Measurements from ENCODE around the gene ZNF154. TPM values are rescaled to one million over a fixed set of nuclear protein-coding genes. Genes with fewer than 3 reads are reported as not detected.
A peak's percentile ranks its signal among the peaks of the same experiment; 100 is the strongest.
"Not testable (repeated sequence)": the region's sequence is repeated elsewhere in the genome, so short reads cannot be mapped to it uniquely, and the experiment has no call there.

The ZNF154 gene
- total RNA-seq, 1 donor = 7.6 TPM

- not testable (repeated sequence) for H3K27ac ChIP-seq (ENCODE audit: low read depth, low read length); H3K4me1 ChIP-seq (ENCODE audit: insufficient read depth, low read length); H2AFZ ChIP-seq (ENCODE audit: low read length); H3K27me3 ChIP-seq (ENCODE audit: insufficient read depth, low read length); H3K36me3 ChIP-seq (ENCODE audit: insufficient read depth, low read length); H3K4me2 ChIP-seq (ENCODE audit: insufficient read depth, low read length); H3K79me2 ChIP-seq (ENCODE audit: insufficient read depth, low read length); H4K20me1 ChIP-seq (ENCODE audit: insufficient read depth, low read length); DNase-seq (ENCODE audit: insufficient read length, low spot score, missing footprints); H3K9me3 ChIP-seq (ENCODE audit: low read depth, low read length); H3K4me3 ChIP-seq (ENCODE audit: insufficient read depth, low read length)
- peak; percentile 41 for TF ChIP-seq CTCF (IDR thresholded peaks at IDR 0.05; ENCODE audit: extremely low read depth, low read depth, low read length)
These were observed 29.3 kb upstream of the ZNF154 start for GRCh38 chr19:57738320-57738719.

GRCh38 chr19:57720878-57721277 lies 11.9 kb upstream of the ZNF154 start:
- Histone ChIP-seq H4K20me1 (ENCODE audit: insufficient read depth, low read length) (no peaks in the 10 kb centered on the region), H3K9me3 (ENCODE audit: low read depth, low read length) (peaks cover 36% of the 10 kb centered on the region), H2AFZ (ENCODE audit: low read length) (no peak overlapping the region), H3K4me3 (ENCODE audit: insufficient read depth, low read length) (no peak overlapping the region), H3K36me3 (ENCODE audit: insufficient read depth, low read length) (peaks cover 39% of the 10 kb centered on the region), H3K79me2 (ENCODE audit: insufficient read depth, low read length) (peaks cover 13% of the 10 kb centered on the region), H3K4me2 (ENCODE audit: insufficient read depth, low read length) (no peak overlapping the region), H3K4me1 (ENCODE audit: insufficient read depth, low read length) (no peaks in the 10 kb centered on the region), H3K27ac (ENCODE audit: low read depth, low read length) (no peak overlapping the region), H3K27me3 (ENCODE audit: insufficient read depth, low read length) (no peaks in the 10 kb centered on the region)
- no peak for TF ChIP-seq CTCF (IDR thresholded peaks at IDR 0.05; ENCODE audit: extremely low read depth, low read depth, low read length)
- no peak for DNase-seq (ENCODE audit: insufficient read length, low spot score, missing footprints)

- peaks cover 13% of the 10 kb centered on the region for H3K79me2 ChIP-seq (ENCODE audit: insufficient read depth, low read length)
These were observed 11.0 kb upstream of the ZNF154 start for GRCh38 chr19:57719901-57720519.

GRCh38 chr19:57719424-57719823 lies 10.4 kb upstream of the ZNF154 start:
- Histone ChIP-seq H3K4me2 (ENCODE audit: insufficient read depth, low read length) (no peak overlapping the region), H3K79me2 (ENCODE audit: insufficient read depth, low read length) (peaks cover 10% of the 10 kb centered on the region), H2AFZ (ENCODE audit: low read length) (no peak overlapping the region), H3K27me3 (ENCODE audit: insufficient read depth, low read length) (no peaks in the 10 kb centered on the region), H3K4me1 (ENCODE audit: insufficient read depth, low read length) (no peaks in the 10 kb centered on the region), H4K20me1 (ENCODE audit: insufficient read depth, low read length) (no peaks in the 10 kb centered on the region), H3K4me3 (ENCODE audit: insufficient read depth, low read length) (no peak overlapping the region), H3K9me3 (ENCODE audit: low read depth, low read length) (peaks cover 36% of the 10 kb centered on the region), H3K36me3 (ENCODE audit: insufficient read depth, low read length) (peaks cover 39% of the 10 kb centered on the region), H3K27ac (ENCODE audit: low read depth, low read length) (no peak overlapping the region)
- no peak for TF ChIP-seq CTCF (IDR thresholded peaks at IDR 0.05; ENCODE audit: extremely low read depth, low read depth, low read length)
- DNase-seq (ENCODE audit: insufficient read length, low spot score, missing footprints) = no peak

More at GRCh38 chr19:57719901-57720519, 11.0 kb upstream of the ZNF154 start:
- peaks cover 36% of the 10 kb centered on the region for H3K9me3 ChIP-seq (ENCODE audit: low read depth, low read length)
- peaks cover 39% of the 10 kb centered on the region for H3K36me3 ChIP-seq (ENCODE audit: insufficient read depth, low read length)
- no peaks in the 10 kb centered on the region for H4K20me1 ChIP-seq (ENCODE audit: insufficient read depth, low read length)
- no peaks in the 10 kb centered on the region for H3K27me3 ChIP-seq (ENCODE audit: insufficient read depth, low read length)
- H3K4me3 ChIP-seq (ENCODE audit: insufficient read depth, low read length) = no peak overlapping the region
- TF ChIP-seq CTCF (IDR thresholded peaks at IDR 0.05; ENCODE audit: extremely low read depth, low read depth, low read length) = no peak
- no peaks in the 10 kb centered on the region for H3K4me1 ChIP-seq (ENCODE audit: insufficient read depth, low read length)
- no peak overlapping the region for H3K27ac ChIP-seq (ENCODE audit: low read depth, low read length)
- H3K4me2 ChIP-seq (ENCODE audit: insufficient read depth, low read length) = no peak overlapping the region
- H2AFZ ChIP-seq (ENCODE audit: low read length) = no peak overlapping the region
- no peak for DNase-seq (ENCODE audit: insufficient read length, low spot score, missing footprints)

Data from osteoblast (primary cell).